Neutrophil (primary cell): ENCODE measurements around the gene VWA2.

Experiments used
- H3K27ac ChIP-seq: fragments of 200-600 bp; sonication (generic); 2 replicates; pipeline ENCODE4 v1.5.1; 2016; ENCODE audit warnings: mild to moderate bottlenecking, moderate library complexity
- H3K27me3 ChIP-seq: fragments of 200-600 bp; sonication (generic); 2 replicates; pipeline ENCODE4 v1.6.0; 2016; ENCODE audit warnings: mild to moderate bottlenecking
- H3K36me3 ChIP-seq: fragments of 200-600 bp; sonication (generic); 2 replicates; pipeline ENCODE4 v1.5.1; 2017
- H3K4me1 ChIP-seq, 2 experiments: fragments of 200-600 bp in 1 of 2; sonication (generic) in 1 of 2; 1 replicate in 1 of 2; 2 replicates in 1 of 2; pipeline versions ENCODE4 v1.5.1 to v1.6.1; 2013 to 2016; ENCODE audit warnings: low read depth in 1 of 2, low read length in 1 of 2, mild to moderate bottlenecking in 1 of 2, moderate library complexity in 1 of 2; ENCODE audit not compliant: control insufficient read depth in 1 of 2, insufficient read depth in 1 of 2
- H3K4me3 ChIP-seq, 2 experiments: fragments of 200-600 bp in 1 of 2; sonication (generic) in 1 of 2; 1 replicate in 1 of 2; 2 replicates in 1 of 2; pipeline ENCODE4 v1.5.1; 2013 to 2016; ENCODE audit warnings: low read depth in 1 of 2, low read length in 1 of 2, mild to moderate bottlenecking in 1 of 2, moderate library complexity in 1 of 2
- H3K9me3 ChIP-seq: fragments of 200-600 bp; sonication (generic); 2 replicates; pipeline ENCODE4 v1.5.1; 2016
- TF ChIP-seq, protein P1 (sequence below): fragments of 200-600 bp; sonication (generic); IDR thresholded peaks from 2 replicates; pipeline ENCODE4 v1.5.1; 2016; ENCODE audit warnings: antibody characterized with exemption

Gene VWA2

DNA sequence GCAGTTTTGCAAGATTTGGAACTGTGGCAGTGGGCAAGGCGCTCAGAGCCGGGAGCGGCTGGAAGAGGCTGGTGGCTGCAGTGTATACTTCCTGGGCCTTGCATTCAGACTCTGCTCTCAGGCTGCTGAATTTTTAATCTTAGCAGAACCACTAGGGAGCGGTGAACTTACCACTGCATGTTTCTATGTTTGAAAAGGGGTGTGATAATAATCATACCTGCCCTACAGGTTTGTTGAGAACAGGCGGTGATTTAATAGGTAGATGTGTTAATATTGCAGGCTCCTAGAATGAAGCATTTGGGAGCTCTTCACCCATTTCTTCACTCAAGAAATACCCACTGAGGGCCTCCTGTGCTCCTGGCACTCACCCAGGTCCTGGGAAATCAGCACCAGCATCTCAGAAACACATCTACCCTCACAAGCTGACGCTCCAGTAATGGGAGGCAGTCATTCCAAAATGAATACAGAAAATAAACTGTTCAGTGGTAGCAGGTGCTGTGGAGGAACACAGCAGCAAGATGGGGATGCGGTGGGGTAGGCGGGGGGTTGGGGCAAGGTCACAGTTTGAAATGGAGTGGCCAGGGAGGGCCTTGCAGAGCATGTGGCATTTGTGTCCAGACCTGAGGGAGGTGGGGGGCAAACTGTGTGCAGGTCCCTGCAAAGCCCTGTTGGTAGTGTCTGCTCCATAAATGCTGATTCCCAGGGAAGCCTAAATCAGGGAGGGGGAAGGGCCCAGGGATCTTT lies 41.0 kb downstream of the VWA2 start:
- TF ChIP-seq, protein P1, sequence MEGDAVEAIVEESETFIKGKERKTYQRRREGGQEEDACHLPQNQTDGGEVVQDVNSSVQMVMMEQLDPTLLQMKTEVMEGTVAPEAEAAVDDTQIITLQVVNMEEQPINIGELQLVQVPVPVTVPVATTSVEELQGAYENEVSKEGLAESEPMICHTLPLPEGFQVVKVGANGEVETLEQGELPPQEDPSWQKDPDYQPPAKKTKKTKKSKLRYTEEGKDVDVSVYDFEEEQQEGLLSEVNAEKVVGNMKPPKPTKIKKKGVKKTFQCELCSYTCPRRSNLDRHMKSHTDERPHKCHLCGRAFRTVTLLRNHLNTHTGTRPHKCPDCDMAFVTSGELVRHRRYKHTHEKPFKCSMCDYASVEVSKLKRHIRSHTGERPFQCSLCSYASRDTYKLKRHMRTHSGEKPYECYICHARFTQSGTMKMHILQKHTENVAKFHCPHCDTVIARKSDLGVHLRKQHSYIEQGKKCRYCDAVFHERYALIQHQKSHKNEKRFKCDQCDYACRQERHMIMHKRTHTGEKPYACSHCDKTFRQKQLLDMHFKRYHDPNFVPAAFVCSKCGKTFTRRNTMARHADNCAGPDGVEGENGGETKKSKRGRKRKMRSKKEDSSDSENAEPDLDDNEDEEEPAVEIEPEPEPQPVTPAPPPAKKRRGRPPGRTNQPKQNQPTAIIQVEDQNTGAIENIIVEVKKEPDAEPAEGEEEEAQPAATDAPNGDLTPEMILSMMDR = no peak
- Histone ChIP-seq H3K4me1 (no peaks in the 10 kb centered on the region), H3K4me3 (no peak overlapping the region), H3K27ac (no peak overlapping the region), H3K9me3 (no peaks in the 10 kb centered on the region), H3K27me3 (no peaks in the 10 kb centered on the region), H3K36me3 (no peaks in the 10 kb centered on the region)

DNA sequence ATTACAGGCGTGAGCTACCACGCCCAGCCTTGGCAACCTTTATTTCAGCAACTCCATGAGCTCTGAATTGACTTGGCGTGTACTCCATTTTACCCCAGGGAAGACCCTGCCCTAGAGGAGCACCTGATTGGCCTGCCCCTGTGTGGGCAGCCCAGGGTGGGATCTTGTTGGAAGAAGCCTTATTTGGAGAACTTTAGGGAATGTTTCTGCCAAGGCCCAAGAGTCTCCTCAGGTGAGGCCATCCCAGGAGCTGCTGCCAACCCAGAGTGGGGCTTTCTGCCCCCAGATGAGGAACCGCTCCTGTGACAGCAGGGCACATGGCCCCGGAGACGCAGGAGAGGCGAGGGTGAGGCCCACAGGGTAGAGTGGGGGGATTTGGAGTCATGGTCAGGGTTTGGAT lies 42.0 kb downstream of the VWA2 start:
- H3K27me3 ChIP-seq = no peaks in the 10 kb centered on the region

DNA sequence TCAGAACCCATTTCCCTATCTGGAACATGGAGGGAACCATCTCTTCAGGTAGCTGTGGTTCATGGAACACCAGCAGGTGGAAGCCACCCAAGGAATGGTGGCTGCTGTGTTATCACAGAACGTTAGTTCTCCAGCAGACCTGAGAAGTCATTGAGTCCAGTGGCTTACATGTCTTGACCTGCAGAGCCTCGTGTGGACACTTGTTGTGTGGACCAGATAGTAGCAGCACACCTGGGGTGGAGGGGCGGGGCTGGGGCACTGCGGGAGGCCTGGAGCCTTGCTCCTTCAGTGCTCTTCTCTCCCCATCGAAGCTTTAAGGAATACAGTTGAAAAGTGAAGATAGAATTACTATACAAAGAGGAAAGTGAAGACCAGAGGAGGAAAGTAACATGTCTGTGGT lies 42.4 kb downstream of the VWA2 start:
- TF ChIP-seq, protein P1 = no peak
- H3K9me3 ChIP-seq = no peaks in the 10 kb centered on the region
- H3K36me3 ChIP-seq = no peaks in the 10 kb centered on the region
- H3K27me3 ChIP-seq = no peaks in the 10 kb centered on the region
- no peak overlapping the region for H3K4me3 ChIP-seq
- H3K27ac ChIP-seq = no peak overlapping the region
- H3K4me1 ChIP-seq = no peaks in the 10 kb centered on the region

More for the DNA sequence above, 42.0 kb downstream of the VWA2 start:
- Histone ChIP-seq H3K27ac (no peak overlapping the region), H3K9me3 (no peaks in the 10 kb centered on the region), H3K36me3 (no peaks in the 10 kb centered on the region), H3K4me1 (no peaks in the 10 kb centered on the region), H3K4me3 (no peak overlapping the region)
- TF ChIP-seq, protein P1 = no peak

DNA sequence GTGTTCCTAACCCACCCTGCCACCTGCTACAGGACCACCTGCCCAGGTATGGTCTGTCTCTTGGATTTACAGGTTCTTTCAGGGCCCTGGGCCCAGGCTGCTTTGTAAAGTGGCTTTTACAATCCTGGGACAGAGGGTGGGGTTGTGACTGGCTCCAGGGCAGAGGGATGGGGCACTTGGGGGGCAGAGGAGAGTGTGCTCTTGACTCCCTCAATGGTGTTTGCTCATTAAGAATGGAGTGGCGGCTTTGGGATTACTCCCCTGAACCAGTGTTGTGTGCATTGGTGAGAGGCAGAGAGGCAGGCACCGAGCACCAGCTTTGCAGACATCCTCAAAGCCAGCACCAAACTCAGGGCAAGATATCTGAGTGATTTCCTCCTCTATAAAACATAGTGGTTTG lies 43.5 kb downstream of the VWA2 start:
- TF ChIP-seq, protein P1 = no peak
- Histone ChIP-seq H3K36me3 (no peaks in the 10 kb centered on the region), H3K9me3 (no peaks in the 10 kb centered on the region), H3K27me3 (no peaks in the 10 kb centered on the region), H3K27ac (no peak overlapping the region), H3K4me1 (no peaks in the 10 kb centered on the region), H3K4me3 (no peak overlapping the region)

DNA sequence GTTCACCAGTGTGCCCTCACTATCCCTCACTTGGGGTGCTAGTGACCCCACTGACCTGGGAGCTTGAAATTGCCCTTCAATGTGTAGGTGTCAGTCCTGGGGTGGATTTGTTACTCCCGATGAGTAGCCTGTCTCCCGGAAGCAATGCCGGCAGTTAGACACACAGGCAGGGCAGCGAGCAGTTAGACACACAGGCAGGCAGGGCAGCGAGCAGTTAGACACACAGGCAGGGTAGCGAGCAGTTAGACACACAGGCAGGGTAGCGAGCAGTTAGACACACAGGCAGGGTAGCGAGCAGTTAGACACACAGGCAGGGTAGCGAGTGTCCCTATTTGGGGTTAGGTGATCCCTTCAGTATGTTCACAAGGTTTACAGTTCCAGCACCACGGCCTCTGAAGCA lies 44.0 kb downstream of the VWA2 start:
- Histone ChIP-seq H3K27ac (no peak overlapping the region), H3K9me3 (no peaks in the 10 kb centered on the region), H3K27me3 (no peaks in the 10 kb centered on the region), H3K36me3 (no peaks in the 10 kb centered on the region), H3K4me3 (no peak overlapping the region), H3K4me1 (no peaks in the 10 kb centered on the region)
- TF ChIP-seq, protein P1 = no peak
